Spinal cord (tissue), 10 donors: ENCODE measurements around the gene KIF16B. TPM values are rescaled to one million over a fixed set of nuclear protein-coding genes. Genes with fewer than 3 reads are reported as not detected.
"Not testable (repeated sequence)": the region's sequence is repeated elsewhere in the genome, so short reads cannot be mapped to it uniquely, and the experiment has no call there.

Source experiments
- DNase-seq, 6 donors: peaks; one replicate each; pipeline versions ENCODE4 v3.0.0 to v3.0.0-alpha.2; 2013 to 2015; ENCODE audit warnings: low spot score in 6 of 6, low read depth in 4 of 6
- H3K27ac ChIP-seq: one replicate; pipeline ENCODE4 v1.5.1; 2013; ENCODE audit warnings: low read depth, low read length, control low read depth
- H3K27me3 ChIP-seq: one replicate; pipeline ENCODE4 v1.6.1; 2013; ENCODE audit warnings: low read length; ENCODE audit not compliant: control insufficient read depth, insufficient read depth
- H3K36me3 ChIP-seq: one replicate; pipeline ENCODE4 v1.6.1; 2013; ENCODE audit warnings: low read length; ENCODE audit not compliant: control insufficient read depth, insufficient read depth
- H3K4me1 ChIP-seq: one replicate; pipeline ENCODE4 v1.6.1; 2013; ENCODE audit warnings: low read length; ENCODE audit not compliant: control insufficient read depth, insufficient read depth
- H3K4me3 ChIP-seq: one replicate; pipeline ENCODE4 v1.5.1; 2013; ENCODE audit warnings: low read depth, low read length, control low read depth
- H3K9me3 ChIP-seq: one replicate; pipeline ENCODE4 v1.6.1; 2013; ENCODE audit warnings: low read length; ENCODE audit not compliant: control insufficient read depth, insufficient read depth
- WGBS: methylation state at CpG from one replicate; pipeline ENCODE4 v1.1.5; 2013; ENCODE audit warnings: missing lambda C conversion rate; ENCODE audit not compliant: insufficient coverage; 5-methylcytosine and 5-hydroxymethylcytosine counted together
- polyA plus RNA-seq, 2 donors: library from polyadenylated mRNA; unstranded; fragments of 120-200 nt; gene quantifications; one replicate each; pipeline ENCODE4 v1.2.1, GENCODE V29; 2013; ENCODE audit not compliant: insufficient read length in 2 of 2
- total RNA-seq, 2 donors: library from RNA; depleted of rRNA in 1 of 2; stranded (reverse); fragments of 120-200 nt in 1 of 2; fragments of >200 nt in 1 of 2; gene quantifications; one replicate each; pipeline versions ENCODE4 v1.2.3 to v1.2.4, GENCODE V29; 2013 to 2014
- donor health status: healthy.

KIF16B gene
- total and polyA plus RNA-seq, 4 donors, result 7.8 to 21.0 (median 12.9) TPM

DNA sequence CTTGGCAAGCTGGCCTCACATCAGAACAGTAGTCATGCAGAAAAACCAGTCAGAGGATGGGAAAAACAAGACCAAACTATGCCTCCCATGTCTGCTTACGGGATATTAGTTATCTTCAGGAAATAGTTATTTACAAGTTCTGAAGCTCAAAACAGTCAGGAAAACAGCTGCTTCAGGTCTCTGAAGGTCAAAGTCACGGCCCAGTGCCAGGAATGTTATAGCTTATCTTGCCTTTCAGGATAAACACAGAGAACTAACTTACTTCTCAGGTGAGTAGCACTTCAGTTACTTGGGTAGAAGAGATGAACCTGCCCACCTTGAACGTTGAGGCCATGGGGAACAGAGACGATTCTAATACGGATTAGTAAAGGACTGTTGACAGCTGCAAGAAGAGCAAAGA lies 310.7 kb downstream of the KIF16B start:
- Histone ChIP-seq H3K4me3 (no peak overlapping the region), H3K4me1 (peaks cover 9% of the 10 kb centered on the region), H3K27ac (no peak overlapping the region), H3K9me3 (no peaks in the 10 kb centered on the region), H3K36me3 (peaks cover 3% of the 10 kb centered on the region), H3K27me3 (no peaks in the 10 kb centered on the region)
- DNase-seq, result no peak
- 82% methylated on average over 3 of the region's 5 CpGs for WGBS

DNA sequence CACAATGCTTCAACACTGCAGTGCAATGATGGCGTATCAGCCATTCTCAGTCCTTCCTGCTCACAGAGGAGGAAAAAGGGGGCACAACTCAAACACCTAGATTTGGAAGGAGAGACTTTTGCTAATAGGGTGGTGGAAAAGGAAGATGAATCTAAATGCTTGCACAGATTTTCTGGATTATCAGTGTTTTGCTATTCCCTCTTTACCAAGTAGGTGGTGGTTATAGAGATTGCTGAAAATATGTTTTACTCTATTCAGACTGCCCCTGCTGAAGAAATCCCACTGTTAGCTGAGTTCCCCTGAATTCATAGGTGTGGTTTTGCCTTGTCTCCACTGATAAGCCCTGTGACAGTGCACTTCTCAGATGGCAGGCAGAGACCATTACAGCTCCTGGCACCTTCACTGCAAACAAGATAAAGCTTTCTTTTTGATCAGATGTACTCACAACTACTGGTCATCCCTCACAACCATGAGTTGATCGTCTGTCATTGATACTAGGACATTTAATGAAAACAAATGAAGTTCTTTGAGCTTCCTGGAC lies 311.4 kb downstream of the KIF16B start:
- no CpG with 5 or more reads among the region's 2 CpGs for WGBS
- DNase-seq, result no peak
- no peaks in the 10 kb centered on the region for H3K36me3 ChIP-seq

DNA sequence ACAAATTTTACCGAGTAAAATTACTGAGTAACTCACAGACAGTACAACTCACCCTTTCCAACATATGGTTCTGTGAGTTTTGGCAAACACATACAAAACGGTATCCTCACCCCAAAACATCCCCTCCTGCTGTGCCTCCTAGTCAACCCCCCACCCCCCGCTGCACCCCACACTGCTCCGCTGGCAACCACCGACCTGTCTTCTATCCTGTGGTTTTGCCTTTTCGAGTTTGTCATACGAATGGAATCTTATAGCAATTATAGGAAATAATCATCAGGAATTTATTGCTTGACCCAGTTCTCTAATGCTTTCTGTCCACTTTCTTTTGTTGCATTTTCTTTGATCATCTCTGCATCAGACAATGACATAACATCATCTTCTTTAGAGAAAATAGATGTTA lies 312.3 kb downstream of the KIF16B start:
- no peak overlapping the region for H3K4me3 ChIP-seq
- DNase-seq, result no peak
- no CpG with 5 or more reads among the region's 7 CpGs for WGBS
- H3K36me3 ChIP-seq, result no peaks in the 10 kb centered on the region
- H3K27ac ChIP-seq, result no peak overlapping the region
- H3K27me3 ChIP-seq, result no peaks in the 10 kb centered on the region
- peaks cover 9% of the 10 kb centered on the region for H3K4me1 ChIP-seq
- H3K9me3 ChIP-seq, result no peaks in the 10 kb centered on the region

More for the DNA sequence above, 311.4 kb downstream of the KIF16B start:
- Histone ChIP-seq H3K27me3 (no peaks in the 10 kb centered on the region), H3K4me1 (peaks cover 9% of the 10 kb centered on the region), H3K4me3 (no peak overlapping the region), H3K9me3 (no peaks in the 10 kb centered on the region), H3K27ac (no peak overlapping the region)

GRCh38 chr20:16260133-16260532 lies 313.1 kb downstream of the KIF16B start:
- not testable (repeated sequence) for H3K4me1 ChIP-seq, H3K9me3 ChIP-seq, H3K27ac ChIP-seq, H3K36me3 ChIP-seq, H3K27me3 ChIP-seq, DNase-seq, H3K4me3 ChIP-seq
- WGBS, result 87% methylated on average over 6 of the region's 12 CpGs

DNA sequence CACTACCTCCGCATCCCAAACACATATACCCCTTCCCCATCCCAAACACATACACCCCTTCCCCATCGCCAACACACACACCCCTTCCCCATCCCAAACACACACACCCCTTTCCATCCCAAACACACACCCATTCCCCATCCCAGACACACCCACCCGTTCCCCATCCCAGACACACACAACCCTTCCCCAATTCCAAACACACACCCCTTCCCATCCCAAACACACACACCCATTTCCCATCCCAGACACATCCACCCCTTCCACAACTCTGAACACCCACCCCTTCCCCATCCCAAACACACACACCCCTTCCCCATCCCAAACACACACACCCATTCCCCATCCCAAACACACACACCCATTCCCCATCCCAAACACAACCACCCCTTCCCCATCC lies 314.5 kb downstream of the KIF16B start:
- H3K27ac ChIP-seq, result no peak overlapping the region
- 97% methylated on average over 3 of the region's 3 CpGs for WGBS
- H3K9me3 ChIP-seq, result no peaks in the 10 kb centered on the region
- DNase-seq, result no peak
- no peak overlapping the region for H3K4me3 ChIP-seq
- no peaks in the 10 kb centered on the region for H3K27me3 ChIP-seq
- H3K4me1 ChIP-seq, result peaks cover 6% of the 10 kb centered on the region
- H3K36me3 ChIP-seq, result no peaks in the 10 kb centered on the region

DNA sequence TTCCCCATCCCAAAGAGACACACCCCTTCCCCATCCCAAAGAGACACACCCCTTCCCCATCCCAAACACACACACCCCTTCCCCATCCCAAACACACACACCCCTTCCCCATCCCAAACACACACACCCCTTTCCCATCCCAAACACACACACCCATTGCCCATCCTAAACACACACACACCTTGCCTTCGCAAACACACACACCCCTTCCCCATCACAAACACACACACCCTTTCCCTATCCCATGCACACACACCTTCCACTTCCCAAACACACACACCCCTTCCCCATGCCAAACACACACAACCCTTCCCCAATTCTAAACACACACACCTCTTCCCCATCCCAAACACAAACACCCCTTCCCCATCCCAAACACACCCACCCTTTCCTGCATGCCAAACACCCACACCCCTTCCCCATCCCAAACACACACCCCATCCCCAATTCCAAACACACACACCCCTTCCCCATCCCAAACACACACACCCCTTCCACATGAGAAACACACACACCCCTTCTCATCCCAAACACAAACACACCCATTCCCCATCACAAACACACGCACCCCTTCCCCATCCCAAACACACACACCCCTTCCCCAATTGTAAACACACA lies 315.3 kb downstream of the KIF16B start:
- no peak for DNase-seq
- H3K36me3 ChIP-seq, result no peaks in the 10 kb centered on the region
- no peaks in the 10 kb centered on the region for H3K9me3 ChIP-seq
- no peaks in the 10 kb centered on the region for H3K4me1 ChIP-seq
- WGBS, result 100% methylated on average over 1 of the region's 2 CpGs
- H3K27ac ChIP-seq, result no peak overlapping the region
- H3K27me3 ChIP-seq, result no peaks in the 10 kb centered on the region
- no peak overlapping the region for H3K4me3 ChIP-seq

- DNase-seq, result peak in 1 of 6 donors; percentile 54
- no peak overlapping the region for H3K27ac ChIP-seq
- H3K36me3 ChIP-seq, result no peaks in the 10 kb centered on the region
- 78% methylated on average over 6 of the region's 7 CpGs for WGBS
- no peaks in the 10 kb centered on the region for H3K4me1 ChIP-seq
- no peaks in the 10 kb centered on the region for H3K9me3 ChIP-seq
- H3K4me3 ChIP-seq, result no peak overlapping the region
- no peaks in the 10 kb centered on the region for H3K27me3 ChIP-seq
Observed at GRCh38 chr20:16257021-16257420, 316.2 kb downstream of the KIF16B start.

GRCh38 chr20:16246870-16247269 lies 326.4 kb downstream of the KIF16B start:
- Histone ChIP-seq H3K27me3 (no peaks in the 10 kb centered on the region), H3K9me3 (no peaks in the 10 kb centered on the region), H3K27ac (no peak overlapping the region), H3K36me3 (no peaks in the 10 kb centered on the region), H3K4me3 (no peak overlapping the region), H3K4me1 (peaks cover 3% of the 10 kb centered on the region)
- 97% methylated on average over 4 of the region's 6 CpGs for WGBS
- DNase-seq, result no peak

DNA sequence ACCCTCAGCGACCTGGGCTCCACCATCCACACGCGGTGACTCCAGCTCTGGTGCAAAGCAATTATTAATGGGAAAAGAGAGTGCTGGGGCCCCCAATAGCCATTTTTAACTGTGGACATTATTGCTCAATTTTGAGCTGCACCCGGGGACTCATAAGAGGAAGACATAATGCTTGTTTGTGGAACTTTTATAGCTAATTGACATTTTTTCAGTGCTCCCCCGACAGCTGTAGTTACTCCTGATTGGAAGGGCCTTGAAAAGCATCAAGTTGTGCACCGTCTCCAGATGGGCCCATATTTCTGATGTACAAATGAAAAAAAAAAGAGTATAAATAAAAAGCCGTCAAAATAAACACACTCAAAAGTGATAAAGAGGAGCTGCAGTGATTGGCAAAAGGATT lies 327.0 kb downstream of the KIF16B start:
- no peaks in the 10 kb centered on the region for H3K9me3 ChIP-seq
- no peaks in the 10 kb centered on the region for H3K36me3 ChIP-seq
- no peaks in the 10 kb centered on the region for H3K27me3 ChIP-seq
- H3K4me1 ChIP-seq, result peaks cover 3% of the 10 kb centered on the region
- no peak overlapping the region for H3K4me3 ChIP-seq
- peak in 1 of 6 donors; percentile 92 for DNase-seq
- WGBS, result 94% methylated on average over 3 of the region's 7 CpGs
- H3K27ac ChIP-seq, result no peak overlapping the region

DNA sequence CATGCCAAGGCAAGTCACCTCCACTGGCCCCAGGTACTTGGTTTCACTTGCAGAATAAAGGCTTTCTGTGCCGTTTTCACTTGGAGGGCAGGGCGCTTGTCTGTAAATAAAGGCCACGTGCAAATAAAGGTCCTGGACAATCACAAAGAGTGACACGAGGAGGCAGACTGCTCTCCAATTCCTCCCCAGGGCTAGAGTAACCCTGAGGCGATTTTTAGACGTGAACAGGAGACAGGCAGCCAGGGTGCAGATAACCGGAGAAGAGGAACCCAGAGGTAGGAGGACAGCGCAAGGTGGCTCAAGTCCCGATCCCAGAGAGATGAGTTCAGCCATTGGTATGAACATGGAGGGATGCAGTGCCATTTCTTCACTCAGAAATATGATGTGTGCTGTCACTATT lies 327.4 kb downstream of the KIF16B start:
- no peaks in the 10 kb centered on the region for H3K27me3 ChIP-seq
- 74% methylated on average over 9 of the region's 9 CpGs for WGBS

More for the DNA sequence above, 327.4 kb downstream of the KIF16B start:
- H3K27ac ChIP-seq, result no peak overlapping the region
- H3K36me3 ChIP-seq, result no peaks in the 10 kb centered on the region
- peaks cover 3% of the 10 kb centered on the region for H3K4me1 ChIP-seq
- no peaks in the 10 kb centered on the region for H3K9me3 ChIP-seq
- no peak overlapping the region for H3K4me3 ChIP-seq
- DNase-seq, result no peak
